NCI-H1092 (cell line): ENCODE results near the gene ANKRD33.

Experiments
- DNase-seq: peaks from one replicate; lab custom pipeline; 2025; lab: John Stamatoyannopoulos, UW

Gene ANKRD33

DNA sequence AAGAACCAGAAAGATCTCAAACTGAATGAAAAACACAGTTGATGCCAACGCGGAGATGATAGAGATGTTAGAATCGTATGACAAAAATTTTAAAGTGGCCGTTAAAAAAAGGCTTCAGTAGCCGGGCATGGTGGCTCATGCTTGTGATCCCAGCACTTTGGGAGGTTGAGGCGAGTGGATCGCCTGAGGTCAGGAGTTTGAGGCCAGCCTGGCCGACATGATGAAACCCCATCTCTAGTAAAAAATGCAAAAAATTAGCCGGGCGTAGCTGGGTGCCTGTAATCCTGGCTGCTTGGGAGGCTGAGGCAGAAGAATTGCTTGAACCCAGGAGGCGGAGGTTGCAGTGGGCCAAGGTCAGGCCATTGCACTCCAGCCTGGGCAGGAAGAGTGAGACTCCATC is 14.0 kb downstream of the ANKRD33 start:
- DNase-seq: no peak

GRCh38 chr12:51904951-51905470 is 17.1 kb downstream of the ANKRD33 start:
- DNase-seq: no peak

DNA sequence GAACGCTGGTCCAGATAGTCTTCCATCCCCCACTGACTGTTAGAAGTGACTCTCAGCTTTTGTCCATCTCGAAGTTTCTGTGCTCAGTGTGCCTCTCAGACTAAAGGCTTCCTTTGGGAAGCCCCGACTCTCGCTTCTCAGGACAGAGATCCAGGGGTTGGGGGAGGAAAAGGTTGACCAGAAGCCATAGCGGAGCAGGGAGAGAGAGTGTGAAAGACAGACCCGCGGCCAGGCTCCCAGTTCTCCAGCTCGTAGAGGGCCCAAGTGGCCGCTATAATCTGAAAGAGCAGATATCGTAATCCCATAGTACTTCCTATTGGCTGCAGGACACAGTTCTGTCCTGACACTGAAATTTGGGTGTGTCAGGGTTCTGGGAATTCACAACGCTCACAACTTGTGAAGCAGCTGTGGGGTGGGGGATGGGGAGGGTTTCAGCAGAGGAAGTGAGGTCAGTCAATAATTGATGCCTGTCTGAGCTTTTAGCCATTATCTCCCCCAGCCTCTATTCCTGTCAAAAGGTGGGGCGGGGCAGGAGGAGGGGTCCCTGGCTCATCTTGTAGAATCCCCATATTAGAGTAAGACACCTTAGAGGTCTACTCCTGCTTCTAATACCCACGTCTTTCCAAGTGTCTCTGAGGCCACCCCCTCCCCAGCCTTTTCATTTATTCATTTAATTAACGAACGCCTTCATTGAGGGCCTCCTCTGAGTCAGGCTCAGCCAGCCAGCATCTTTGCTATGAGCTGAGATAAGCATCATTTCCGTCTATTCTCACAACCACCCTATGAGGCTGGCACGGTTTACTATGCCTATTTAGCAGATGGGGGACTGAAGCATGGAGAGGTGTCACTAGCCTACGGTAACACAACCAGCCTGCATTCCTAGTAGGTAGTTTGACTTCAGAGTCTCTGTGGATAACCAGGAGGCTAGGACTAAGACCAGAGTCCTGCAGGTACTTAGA is 17.8 kb downstream of the ANKRD33 start:
- no peak for DNase-seq

DNA sequence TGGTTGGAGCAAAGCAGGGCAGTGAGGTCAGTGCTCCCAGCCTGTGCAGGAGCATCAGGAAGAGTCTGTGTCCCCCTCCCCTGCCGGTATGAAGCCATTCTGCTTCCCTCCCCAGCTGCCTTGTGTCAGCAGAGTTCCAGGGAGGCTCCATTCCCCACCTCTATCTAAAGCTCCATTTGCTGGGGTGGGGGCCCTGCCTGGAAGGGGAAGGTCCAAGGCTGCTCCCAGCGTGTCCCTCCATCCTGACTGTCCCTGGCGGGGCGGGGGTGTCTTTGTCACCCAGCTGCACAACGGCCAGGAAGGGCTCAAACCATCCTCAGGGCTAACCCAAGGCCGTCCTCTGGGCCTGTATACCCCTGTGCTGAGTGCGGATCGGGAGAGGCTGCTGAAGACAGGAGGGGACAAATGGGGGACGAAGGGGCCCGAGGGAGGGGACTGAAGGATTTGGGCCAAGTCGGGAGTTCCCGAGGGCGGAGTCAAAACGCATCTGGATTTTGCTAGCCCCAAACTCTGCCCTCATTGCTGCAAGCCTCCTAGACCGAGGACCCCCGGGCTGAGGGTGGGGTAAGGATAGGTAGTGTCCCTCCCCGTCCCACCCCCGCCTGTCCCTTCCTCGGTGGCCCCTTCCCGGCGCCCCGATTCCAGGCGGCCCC is 18.7 kb downstream of the ANKRD33 start:
- DNase-seq: no peak

DNA sequence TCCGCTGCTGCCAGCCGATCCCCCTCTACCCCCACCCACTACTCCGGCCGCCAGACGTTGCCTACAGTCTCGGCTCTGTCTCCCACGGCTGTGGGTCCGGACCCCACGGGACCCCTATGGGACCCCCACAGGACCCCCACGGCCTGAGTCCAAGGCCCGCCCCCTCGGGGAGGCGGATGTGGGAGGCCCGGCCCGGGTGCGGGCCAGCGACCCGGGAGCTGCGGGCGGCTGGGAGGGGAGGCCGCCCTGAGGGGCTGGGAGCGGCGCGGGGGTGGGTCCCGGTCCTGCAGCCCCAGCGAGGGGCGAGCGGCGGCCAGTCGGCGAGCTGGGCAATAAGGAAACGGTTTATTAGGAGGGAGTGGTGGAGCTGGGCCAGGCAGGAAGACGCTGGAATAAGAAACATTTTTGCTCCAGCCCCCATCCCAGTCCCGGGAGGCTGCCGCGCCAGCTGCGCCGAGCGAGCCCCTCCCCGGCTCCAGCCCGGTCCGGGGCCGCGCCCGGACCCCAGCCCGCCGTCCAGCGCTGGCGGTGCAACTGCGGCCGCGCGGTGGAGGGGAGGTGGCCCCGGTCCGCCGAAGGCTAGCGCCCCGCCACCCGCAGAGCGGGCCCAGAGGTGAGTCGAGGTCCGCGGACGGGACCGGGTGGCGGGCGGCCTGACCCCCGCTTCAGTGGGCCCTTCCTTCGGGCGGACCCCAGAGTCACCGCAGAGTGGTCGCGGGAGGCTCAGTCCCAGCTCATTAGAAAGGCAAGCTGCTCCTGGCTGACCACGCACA is 19.4 kb downstream of the ANKRD33 start, which contains the start of gene ACVRL1:
TSS of gene ACVRL1 (plus strand) at position 422 of the 773 bp plus-strand sequence. CDS start 4,971 bp downstream, outside the sequence.
- DNase-seq: no peak

DNA sequence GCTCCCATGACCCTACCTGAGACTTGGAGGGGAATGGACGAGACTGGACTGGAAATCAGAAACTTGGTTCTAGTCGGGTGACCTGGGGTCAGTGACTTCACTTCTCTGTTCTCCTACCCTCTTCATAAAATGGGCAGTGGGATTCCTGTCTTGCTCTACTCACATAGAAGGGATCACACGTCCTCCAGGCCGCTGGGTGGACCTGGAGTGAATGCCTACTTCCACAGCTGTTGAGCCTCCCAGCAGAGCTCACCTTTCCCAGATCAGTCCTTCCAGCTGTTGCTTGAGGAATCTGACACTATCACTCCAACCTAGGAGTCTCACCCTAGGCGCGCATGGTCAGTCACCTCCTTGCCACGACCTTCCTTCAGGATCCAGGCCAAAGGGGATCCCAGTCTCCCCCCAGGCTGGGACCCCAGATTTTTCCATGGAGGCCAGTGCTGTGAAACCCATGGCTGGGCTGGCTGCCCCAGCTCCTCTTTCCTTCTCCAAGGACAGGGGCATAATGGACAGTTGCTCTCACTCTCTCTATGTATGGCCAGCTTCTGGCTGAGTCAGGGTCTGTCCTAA is 20.0 kb downstream of the ANKRD33 start:
- no peak for DNase-seq

DNA sequence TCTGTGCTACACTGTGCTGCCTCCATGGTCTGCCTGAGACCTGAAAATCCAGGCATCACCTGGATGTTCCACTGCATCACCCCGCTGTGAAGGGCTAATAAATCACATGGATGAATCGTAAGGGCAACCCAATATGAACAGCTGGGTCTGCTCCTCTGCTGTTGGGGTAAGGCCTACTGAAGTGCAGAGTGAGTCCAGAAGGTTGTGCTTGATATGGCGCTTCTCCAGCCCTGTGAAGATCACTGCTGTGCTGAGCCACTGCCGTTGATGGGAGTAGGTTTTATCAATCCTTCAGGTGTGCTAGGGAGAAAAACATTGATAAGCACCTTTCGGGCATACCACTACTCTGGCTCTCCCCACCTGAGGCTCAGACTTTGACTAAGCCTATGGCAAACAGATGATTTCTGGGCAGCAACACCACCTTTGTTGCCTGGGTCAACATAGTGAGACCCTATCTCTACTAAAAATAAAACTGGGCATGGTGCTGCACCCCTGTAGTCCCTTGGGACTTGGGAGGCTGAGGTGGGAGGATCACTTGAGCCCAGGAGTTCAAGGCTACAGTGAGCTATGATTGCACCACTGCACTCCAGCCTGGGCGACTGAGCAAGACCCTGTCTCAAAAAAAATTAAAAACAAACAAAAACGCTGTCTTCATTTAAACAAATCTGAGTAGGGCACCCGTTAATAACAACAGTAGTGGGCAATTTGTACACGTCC is 21.1 kb downstream of the ANKRD33 start:
- no peak for DNase-seq

DNA sequence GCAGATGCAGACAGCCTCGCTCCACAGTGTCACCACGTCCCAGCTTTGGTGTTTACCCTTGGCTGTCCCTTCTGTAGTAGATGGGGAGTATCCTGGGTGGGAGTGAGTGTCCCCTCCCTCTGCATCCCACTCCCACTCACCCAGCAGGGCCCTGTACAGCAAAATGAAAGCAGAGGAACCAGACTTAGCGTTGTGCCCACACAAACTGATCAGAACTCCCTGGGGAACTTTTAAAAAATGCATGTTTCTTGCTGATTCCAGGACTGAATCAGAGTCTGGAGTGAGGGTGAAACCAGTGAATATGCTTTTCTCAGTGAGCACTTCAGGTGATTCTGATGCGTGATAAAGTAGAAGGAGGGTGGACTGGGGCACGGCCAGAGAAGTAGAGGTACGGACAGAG is 22.3 kb downstream of the ANKRD33 start:
- DNase-seq: no peak

DNA sequence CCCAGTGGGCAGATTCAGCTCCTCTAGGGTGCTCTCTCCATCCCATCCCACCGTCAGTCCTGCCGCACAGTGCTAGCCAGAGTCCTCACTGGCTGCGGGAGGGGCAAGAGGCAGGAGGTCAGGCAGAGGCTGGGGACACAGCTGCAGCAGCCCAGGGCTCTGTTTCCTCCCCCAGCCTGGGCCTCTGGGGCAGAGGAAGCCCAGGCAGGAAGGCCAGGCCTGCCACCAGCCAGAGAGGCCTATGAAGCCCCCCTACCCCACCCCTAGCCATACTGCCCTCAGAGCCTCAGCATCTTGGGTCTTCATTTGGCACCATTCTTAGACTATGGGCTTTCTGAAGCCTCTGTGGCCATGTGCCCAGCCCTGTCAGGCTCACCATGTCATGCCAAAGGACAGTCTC is 22.8 kb downstream of the ANKRD33 start:
- no peak for DNase-seq

- DNase-seq: no peak
Observed at GRCh38 chr12:51911307-51911706, 23.4 kb downstream of the ANKRD33 start.

DNA sequence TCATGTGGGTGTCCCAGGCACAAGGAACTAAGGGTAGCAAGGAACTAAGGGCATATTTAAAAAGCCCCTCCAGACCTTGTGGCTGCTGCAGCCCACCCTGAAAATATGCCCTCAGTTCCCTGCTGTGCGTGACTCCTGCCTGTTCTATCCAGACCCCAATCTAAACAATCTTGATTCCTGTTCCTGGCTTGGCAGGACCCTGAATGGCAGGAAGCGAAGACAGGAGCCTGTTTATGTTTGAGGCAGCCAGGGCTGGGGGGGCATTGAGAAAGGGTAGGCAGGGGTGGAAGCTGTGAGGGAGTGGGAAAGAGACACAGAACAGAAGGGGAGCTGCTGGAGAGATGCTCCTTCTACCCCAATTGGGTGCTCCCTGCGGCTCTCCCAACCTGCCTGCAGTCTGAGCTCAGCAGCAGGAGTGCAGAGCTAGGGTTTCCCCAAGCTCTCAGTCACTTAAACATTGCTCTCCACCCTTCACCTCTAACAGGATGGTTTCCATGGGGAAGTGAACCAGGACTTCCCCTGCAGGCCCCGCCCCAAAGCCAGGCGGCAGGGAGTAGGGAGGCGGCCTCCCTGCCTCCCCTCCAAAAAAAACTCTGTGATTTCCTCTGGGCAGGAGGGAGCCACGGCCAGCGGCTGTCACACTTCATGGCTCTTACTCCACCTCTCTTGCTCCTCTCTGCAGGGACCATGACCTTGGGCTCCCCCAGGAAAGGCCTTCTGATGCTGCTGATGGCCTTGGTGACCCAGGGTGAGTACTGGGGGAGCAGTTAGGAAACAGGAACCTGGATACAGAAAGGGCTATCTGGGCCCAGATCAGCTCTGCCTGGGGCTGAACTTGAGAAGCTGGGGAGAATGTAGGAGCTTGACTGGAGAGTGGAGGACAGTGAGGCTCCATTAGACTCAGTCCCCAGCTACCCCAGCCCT is 24.1 kb downstream of the ANKRD33 start:
- no peak for DNase-seq

GRCh38 chr12:51913071-51914033 is 25.4 kb downstream of the ANKRD33 start:
- no peak for DNase-seq

GRCh38 chr12:51914034-51914923 is 26.4 kb downstream of the ANKRD33 start:
- DNase-seq: no peak

DNA sequence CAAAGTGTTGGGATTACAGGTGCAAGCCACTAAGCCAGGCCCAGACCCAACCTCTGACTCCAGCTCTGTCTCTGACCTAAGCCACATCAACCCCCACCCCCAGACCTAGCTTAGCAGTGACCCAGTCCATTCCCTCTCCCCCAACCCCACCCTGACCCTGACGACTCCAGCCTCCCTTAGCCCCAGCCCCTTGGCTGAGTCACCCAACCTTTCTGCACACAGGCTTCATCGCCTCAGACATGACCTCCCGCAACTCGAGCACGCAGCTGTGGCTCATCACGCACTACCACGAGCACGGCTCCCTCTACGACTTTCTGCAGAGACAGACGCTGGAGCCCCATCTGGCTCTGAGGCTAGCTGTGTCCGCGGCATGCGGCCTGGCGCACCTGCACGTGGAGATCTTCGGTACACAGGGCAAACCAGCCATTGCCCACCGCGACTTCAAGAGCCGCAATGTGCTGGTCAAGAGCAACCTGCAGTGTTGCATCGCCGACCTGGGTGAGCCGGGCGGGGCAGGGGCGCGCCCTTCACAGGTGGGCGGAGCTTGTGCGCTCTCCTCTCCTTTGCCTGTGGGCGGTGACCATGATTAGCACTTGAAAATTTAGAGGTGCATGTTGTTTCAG is 27.2 kb downstream of the ANKRD33 start:
- no peak for DNase-seq

DNA sequence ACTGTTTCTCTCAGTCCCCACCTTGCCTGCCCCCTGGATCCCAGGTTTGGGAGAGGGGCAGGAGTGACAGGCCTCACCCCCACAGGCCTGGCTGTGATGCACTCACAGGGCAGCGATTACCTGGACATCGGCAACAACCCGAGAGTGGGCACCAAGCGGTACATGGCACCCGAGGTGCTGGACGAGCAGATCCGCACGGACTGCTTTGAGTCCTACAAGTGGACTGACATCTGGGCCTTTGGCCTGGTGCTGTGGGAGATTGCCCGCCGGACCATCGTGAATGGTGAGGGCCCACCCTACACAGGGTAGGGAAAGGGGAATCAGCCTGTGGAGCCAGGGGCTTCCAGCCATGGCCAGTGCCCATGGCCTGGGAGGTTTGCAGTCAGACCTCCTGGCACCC is 28.0 kb downstream of the ANKRD33 start:
- no peak for DNase-seq

GRCh38 chr12:51917041-51917590 is 29.2 kb downstream of the ANKRD33 start:
- DNase-seq: no peak
